Measurements from ENCODE around the gene PRR23A.

The PRR23A gene

GRCh38 chr3:138971766-138972320, 34.2 kb downstream of the PRR23A start:
- DNase-seq: no peak

- DNase-seq: no peak
Measured at GRCh38 chr3:138964923-138965322, 41.1 kb downstream of the PRR23A start.

- no peak for DNase-seq
Measured at GRCh38 chr3:138964264-138964663, 41.8 kb downstream of the PRR23A start.

GRCh38 chr3:138962854-138963560, 43.1 kb downstream of the PRR23A start:
- DNase-seq: no peak

- DNase-seq: no peak
Measured at GRCh38 chr3:138960417-138960852, 45.6 kb downstream of the PRR23A start.
